AG04449 (cell line): ENCODE data around the gene MIR17HG.

Source experiments
- CTCF ChIA-PET: fragments of 350-600 bp; formaldehyde crosslinking; extraction: SDS; loops from one replicate; lab custom pipeline; 2021; ENCODE audit warnings: antibody characterized with exemption; lab: Yijun Ruan, JAX
- POLR2A ChIA-PET: fragments of 400-600, 350-600 bp; formaldehyde crosslinking; extraction: SDS; loops from one replicate; lab custom pipeline; 2020; ENCODE audit warnings: antibody characterized with exemption, inconsistent platforms; lab: Yijun Ruan, JAX
- DNase-seq: peaks from one replicate; pipeline ENCODE4 v3.0.0-alpha.2; 2010; ENCODE audit warnings: low read depth, low spot score
- H3K4me3 ChIP-seq: 2 replicates; pipeline ENCODE4 v1.5.1; 2011; ENCODE audit warnings: low read depth, mild to moderate bottlenecking, control low read depth, low read length
- TF ChIP-seq, protein P1 (sequence below): IDR thresholded peaks from one replicate; pipeline ENCODE4 v1.5.1; 2011; ENCODE audit warnings: mild to moderate bottlenecking, moderate library complexity, low read length, control low read depth, inconsistent platforms; ENCODE audit not compliant: insufficient read depth; ENCODE audit errors: missing control alignments

The MIR17HG gene

DNA sequence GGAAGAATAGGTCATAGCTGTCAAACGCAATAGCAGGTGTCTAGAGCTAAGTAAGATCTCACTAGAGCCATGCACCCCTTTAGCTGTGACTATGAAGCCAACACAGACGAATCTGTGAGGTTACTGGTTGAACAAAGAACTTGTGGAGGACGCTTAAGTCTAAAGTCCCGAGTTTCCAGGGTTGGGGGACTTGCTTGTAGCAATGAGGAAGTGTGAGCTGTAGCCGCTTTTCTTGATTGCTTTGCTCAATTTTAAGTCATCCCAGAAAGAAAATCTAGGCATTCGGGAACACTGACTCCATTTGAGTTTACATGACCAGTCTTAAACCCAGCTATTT lies 52.5 kb downstream of the MIR17HG start:
- no peak overlapping the region for H3K4me3 ChIP-seq
- TF ChIP-seq, protein P1, sequence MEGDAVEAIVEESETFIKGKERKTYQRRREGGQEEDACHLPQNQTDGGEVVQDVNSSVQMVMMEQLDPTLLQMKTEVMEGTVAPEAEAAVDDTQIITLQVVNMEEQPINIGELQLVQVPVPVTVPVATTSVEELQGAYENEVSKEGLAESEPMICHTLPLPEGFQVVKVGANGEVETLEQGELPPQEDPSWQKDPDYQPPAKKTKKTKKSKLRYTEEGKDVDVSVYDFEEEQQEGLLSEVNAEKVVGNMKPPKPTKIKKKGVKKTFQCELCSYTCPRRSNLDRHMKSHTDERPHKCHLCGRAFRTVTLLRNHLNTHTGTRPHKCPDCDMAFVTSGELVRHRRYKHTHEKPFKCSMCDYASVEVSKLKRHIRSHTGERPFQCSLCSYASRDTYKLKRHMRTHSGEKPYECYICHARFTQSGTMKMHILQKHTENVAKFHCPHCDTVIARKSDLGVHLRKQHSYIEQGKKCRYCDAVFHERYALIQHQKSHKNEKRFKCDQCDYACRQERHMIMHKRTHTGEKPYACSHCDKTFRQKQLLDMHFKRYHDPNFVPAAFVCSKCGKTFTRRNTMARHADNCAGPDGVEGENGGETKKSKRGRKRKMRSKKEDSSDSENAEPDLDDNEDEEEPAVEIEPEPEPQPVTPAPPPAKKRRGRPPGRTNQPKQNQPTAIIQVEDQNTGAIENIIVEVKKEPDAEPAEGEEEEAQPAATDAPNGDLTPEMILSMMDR: no peak
- CTCF ChIA-PET: no interaction called here
- POLR2A ChIA-PET: no interaction called here
- DNase-seq: no peak

DNA sequence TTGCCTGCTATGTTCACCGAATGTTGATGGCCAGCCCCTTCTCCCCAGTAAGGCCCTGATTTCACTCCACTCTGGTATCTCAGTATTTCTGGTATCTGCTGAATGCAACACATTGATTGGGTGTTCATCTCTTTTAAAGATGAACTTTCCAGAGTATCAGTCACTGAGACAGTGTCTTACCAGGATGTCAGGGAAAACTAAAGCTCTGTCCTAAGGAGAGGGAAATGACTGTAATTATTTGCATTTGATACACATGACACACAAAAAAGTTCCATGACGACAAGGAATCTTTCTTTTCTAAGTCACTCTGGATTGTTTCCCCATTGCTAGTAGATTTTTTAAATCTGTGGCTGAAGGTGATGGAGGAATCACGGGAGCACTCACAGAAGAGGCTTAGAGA lies 53.2 kb downstream of the MIR17HG start:
- ChIA-PET POLR2A (no interaction called here), CTCF (no interaction called here)
- TF ChIP-seq, protein P1: no peak
- no peak overlapping the region for H3K4me3 ChIP-seq
- DNase-seq: no peak

DNA sequence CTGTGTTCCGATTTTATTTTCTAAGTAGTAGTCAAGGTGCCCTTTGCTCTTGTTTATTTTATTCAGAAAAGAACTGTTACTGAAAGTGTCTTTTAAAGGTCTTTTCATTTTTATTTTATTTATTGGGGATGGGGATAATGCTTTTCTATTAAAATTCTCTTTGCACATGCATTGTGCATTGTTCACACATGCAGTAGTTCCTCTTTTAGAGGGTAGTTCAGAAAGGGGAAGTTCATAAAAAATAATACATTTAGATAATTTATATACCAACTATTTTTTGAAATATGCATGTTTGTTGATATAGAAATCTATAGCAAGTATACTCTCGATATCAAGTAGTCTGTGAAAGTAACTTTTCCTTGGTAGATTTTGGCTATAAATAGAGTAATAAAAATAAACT lies 54.4 kb downstream of the MIR17HG start:
- no peak overlapping the region for H3K4me3 ChIP-seq
- DNase-seq: no peak
- TF ChIP-seq, protein P1: no peak
- ChIA-PET POLR2A (no interaction called here), CTCF (no interaction called here)
